MCF 10A (cell line): ENCODE results near the gene ARL5B. TPM values are rescaled to one million over a fixed set of nuclear protein-coding genes. Genes with fewer than 3 reads are reported as not detected.
A peak's percentile ranks its signal among the peaks of the same experiment; 100 is the strongest.

ENCODE experiments used
- BruUV-seq: library from RNA; stranded (reverse); fragments of 400-500 nt; replicated peaks from 2 replicates; lab custom pipeline; 2021; lab: Mats Ljungman, UMichigan
- CTCF ChIA-PET: fragments of 300-600 bp; sonication (Branson Sonifier 250); formaldehyde crosslinking; extraction: SDS; loops from one replicate; lab custom pipeline; 2021; ENCODE audit warnings: antibody characterized with exemption, inconsistent platforms; lab: Yijun Ruan, JAX
- POLR2A ChIA-PET: fragments of 300-600, 350-650 bp; sonication (Branson Sonifier 250); formaldehyde crosslinking; extraction: SDS; loops from one replicate; lab custom pipeline; 2020; ENCODE audit warnings: antibody characterized with exemption, inconsistent platforms; lab: Yijun Ruan, JAX
- DNase-seq: peaks from one replicate; pipeline ENCODE4 v3.0.0-alpha.2; 2018; ENCODE audit not compliant: unreplicated experiment
- H3K27ac Mint-ChIP-seq: one replicate; pipeline ENCODE4 v1.8.0; 2022; ENCODE audit warnings: mild to moderate bottlenecking, low read depth, mixed read lengths; ENCODE audit not compliant: unreplicated experiment
- H3K27me3 Mint-ChIP-seq: one replicate; pipeline ENCODE4 v1.8.0; 2022; ENCODE audit warnings: mixed read lengths; ENCODE audit not compliant: insufficient read depth, unreplicated experiment
- H3K36me3 Mint-ChIP-seq: one replicate; pipeline ENCODE4 v1.8.0; 2022; ENCODE audit warnings: mild to moderate bottlenecking, moderate library complexity, mixed read lengths; ENCODE audit not compliant: insufficient read depth, unreplicated experiment
- H3K4me1 Mint-ChIP-seq: one replicate; pipeline ENCODE4 v1.8.0; 2022; ENCODE audit warnings: mixed read lengths; ENCODE audit not compliant: insufficient read depth, unreplicated experiment
- H3K4me3 Mint-ChIP-seq: one replicate; pipeline ENCODE4 v1.8.0; 2022; ENCODE audit warnings: mild to moderate bottlenecking, moderate library complexity, mixed read lengths; ENCODE audit not compliant: unreplicated experiment
- H3K9me3 Mint-ChIP-seq: one replicate; pipeline ENCODE4 v1.8.0; 2022; ENCODE audit warnings: mixed read lengths; ENCODE audit not compliant: unreplicated experiment
- CTCF ChIP-seq: fragments of 200-600 bp; IDR thresholded peaks from one replicate; pipeline ENCODE4 v1.8.0; 2022; ENCODE audit warnings: antibody characterized with exemption, mild to moderate bottlenecking; ENCODE audit not compliant: unreplicated experiment
- intact Hi-C: fragments of 100-400 bp; cut with micrococcal nuclease; formaldehyde crosslinking; loops from 2 replicates; pipeline ENCODE4 v1.14.1; 2022
- total RNA-seq: library from RNA; stranded (reverse); gene quantifications from 2 replicates; pipeline ENCODE4 v1.2.3, GENCODE V29; 2022

Gene ARL5B
- total RNA-seq, 1 experiment from 2014 or later, result 22.0 TPM

DNA sequence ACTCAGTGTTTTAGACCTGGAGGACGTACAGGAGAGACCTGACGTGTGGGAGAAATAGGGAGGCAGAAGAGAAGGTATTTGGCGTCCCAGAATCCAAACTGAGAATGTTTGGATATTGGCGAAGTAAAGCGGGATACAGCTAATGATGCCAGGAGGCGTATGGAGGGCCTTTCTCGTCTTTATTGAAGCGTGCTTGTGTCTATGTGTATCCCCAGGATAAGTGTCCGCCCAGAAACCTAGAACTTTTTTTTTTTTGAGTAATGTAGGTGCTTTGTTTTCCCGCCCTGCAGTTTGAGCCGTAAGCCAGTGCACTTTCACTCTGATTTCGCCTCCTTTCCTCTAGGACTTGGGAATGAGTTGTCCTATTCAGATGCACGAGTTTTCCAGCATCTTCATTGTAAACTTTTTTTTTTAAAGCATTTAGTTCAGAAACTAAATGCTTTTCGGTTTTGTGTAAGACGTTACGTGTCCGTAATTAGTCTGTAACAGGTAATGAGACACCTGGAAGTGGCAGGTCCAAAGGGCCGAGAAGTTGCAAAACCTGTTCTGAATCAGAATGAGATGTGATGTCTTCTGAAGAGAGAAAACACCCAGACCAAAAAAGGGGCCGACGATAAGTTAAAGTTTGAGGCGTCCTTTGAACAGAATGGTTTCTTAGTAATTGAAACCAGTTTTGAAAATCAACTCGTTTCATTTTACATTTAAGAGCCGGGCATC is 746 bp downstream of the ARL5B start:
- Mint-ChIP-seq H3K4me1 (peaks cover 12% of the 10 kb centered on the region), H3K27me3 (no peaks in the 10 kb centered on the region), H3K4me3 (peak overlapping the region; percentile 85), H3K36me3 (no peaks in the 10 kb centered on the region), H3K27ac (peak overlapping the region; percentile 97), H3K9me3 (no peaks in the 10 kb centered on the region)
- intact Hi-C loops, result no loop called here
- TSS peak; percentile 47 for BruUV-seq
- CTCF ChIA-PET, result interaction anchor here (0.6 to 1.2 kb wide), 2 partner anchors 10 to 1123 kb away, joined by 4 to 5 read pairs; no protein-coding TSS in a partner anchor
- POLR2A ChIA-PET, result interaction anchor here (0.6 to 2.7 kb wide), 17 partner anchors 9 to 1022 kb away, joined by 3 to 24 read pairs (median 5); partner anchors contain the start of gene NSUN6
- no peak for TF ChIP-seq CTCF
- peak; percentile 54 for DNase-seq

DNA sequence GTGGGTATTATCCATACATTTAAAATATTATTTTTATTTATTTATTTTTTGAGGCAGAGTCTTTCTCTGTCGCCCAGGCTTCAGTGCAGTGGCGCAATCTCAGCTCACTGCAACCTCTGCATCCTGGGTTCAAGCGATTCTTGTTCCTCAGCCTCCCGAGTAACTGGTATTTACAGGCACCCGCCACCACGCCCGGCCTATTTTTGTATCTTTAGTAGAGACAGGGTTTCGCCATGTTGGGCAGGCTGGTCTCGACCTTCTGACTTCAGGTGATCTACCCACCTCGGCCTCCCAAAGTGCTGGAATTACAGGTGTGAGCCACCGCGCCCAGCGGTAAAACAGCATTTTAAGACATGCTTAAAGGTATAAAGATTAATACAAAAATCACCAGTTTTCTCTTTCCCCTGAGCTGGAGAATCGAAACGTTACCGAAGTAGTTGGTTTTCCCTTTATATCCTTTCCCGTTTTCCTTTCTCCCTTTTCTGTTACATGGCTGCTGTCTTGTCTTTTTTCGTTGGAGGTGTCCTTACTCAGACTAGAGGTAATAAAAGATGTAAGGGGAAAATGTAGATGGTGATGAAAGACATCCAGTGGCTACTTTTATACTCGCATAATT is 1.7 kb downstream of the ARL5B start:
- Mint-ChIP-seq H3K4me3 (peak overlapping the region; percentile 85), H3K27me3 (no peaks in the 10 kb centered on the region), H3K9me3 (no peaks in the 10 kb centered on the region), H3K4me1 (peaks cover 20% of the 10 kb centered on the region), H3K27ac (no peak overlapping the region), H3K36me3 (no peaks in the 10 kb centered on the region)
- CTCF ChIA-PET, result interaction anchor here (0.6 kb wide), 1 partner anchor 161 kb away, joined by 3 read pairs; no protein-coding TSS in a partner anchor
- no peak for DNase-seq
- no peak for TF ChIP-seq CTCF
- BruUV-seq, result no TSS peak
- POLR2A ChIA-PET, result interaction anchor here (1.0 to 1.6 kb wide), 3 partner anchors 14 to 37 kb away, joined by 3 to 5 read pairs (median 5); no protein-coding TSS in a partner anchor
- intact Hi-C loops, result no loop called here

DNA sequence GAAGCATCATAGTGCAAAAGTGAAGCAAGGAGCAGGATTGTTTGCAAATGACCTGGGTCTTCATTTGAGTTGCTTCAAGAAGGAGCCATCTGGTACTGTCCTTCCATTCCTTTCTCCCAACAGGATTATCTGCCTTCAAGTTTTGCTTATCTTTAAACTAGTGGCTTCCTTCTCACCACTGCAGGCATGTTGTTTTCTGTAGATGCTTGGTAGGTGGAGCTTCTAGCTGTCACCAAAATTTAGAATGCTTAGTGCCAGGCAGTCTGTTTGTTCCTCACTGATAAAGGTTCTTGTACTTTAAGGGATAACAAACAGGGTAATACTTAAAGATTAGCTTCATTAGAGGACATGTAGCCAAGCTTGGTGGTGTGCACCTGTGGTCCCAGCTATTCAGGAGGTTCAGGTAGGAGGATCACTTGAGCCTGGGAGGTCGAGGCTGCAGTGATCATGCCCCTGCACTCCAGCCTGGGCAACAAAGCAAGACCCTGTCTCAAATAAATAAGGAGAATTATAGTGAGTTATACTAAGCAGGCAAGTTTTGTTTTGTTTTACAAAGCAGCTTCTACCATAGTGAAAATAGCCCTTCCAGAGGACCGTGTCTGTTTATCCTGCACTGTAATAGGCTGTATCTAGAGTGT is 5.7 kb downstream of the ARL5B start:
- BruUV-seq, result no TSS peak
- H3K4me3 Mint-ChIP-seq, result no peak overlapping the region
- H3K27me3 Mint-ChIP-seq, result no peaks in the 10 kb centered on the region
- H3K4me1 Mint-ChIP-seq, result peaks cover 32% of the 10 kb centered on the region
- H3K9me3 Mint-ChIP-seq, result no peaks in the 10 kb centered on the region
- no peak for TF ChIP-seq CTCF
- intact Hi-C loops, result no loop called here
- peaks cover 22% of the 10 kb centered on the region for H3K36me3 Mint-ChIP-seq
- ChIA-PET CTCF (interaction anchor here (0.6 kb wide), 2 partner anchors 37 to 974 kb away, joined by 3 read pairs; no protein-coding TSS in a partner anchor), POLR2A (interaction anchor here (0.6 to 3.9 kb wide), 5 partner anchors 14 to 990 kb away, joined by 3 to 25 read pairs (median 3); partner anchors contain the start of gene NSUN6)
- peak overlapping the region; percentile 74 for H3K27ac Mint-ChIP-seq
- no peak for DNase-seq
